ENCODE data around the gene CIAPIN1. TPM values are rescaled to one million over a fixed set of nuclear protein-coding genes. Genes with fewer than 3 reads are reported as not detected.

The CIAPIN1 gene
- total RNA-seq, 1 donor from 2014 or later: 90.9 TPM

DNA sequence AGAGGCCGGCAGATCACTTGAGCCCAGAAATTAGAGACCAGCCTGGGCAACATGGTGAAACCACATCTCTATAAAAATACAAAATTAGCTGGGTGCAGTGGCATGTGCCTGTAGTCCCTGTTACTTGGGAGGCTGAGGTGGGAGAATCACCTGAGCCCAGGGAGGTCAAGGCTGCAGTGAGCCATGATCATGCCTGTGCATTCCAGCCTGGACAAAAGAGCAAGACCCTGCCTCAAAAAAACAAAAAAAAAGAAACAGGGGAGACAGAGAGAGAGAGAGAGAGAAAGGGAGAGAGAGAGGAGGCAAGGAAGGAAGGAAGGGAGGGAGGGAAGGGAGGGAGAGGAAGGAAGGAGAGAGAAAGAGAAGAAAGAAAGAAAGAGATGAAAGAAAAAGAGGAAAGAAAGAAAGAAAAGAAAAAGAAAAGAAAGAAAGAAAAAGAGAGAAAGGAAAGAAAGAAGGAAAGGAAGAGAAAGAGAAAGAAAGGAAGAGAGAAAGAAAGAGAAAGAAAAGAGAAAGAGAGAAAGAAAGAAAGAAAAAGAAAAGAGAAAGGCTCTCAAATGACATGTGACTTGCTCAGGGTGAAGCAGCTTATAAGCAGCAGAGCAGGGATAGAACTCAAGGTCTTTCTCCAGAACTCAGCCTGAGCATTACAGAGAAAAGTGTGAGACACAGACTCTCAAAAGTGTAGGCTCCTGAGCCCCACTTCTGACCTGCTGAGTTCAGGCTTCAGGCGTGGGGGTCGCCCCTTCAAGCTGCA lies 59.4 kb downstream of the CIAPIN1 start:
- no peak for FAIRE-seq

DNA sequence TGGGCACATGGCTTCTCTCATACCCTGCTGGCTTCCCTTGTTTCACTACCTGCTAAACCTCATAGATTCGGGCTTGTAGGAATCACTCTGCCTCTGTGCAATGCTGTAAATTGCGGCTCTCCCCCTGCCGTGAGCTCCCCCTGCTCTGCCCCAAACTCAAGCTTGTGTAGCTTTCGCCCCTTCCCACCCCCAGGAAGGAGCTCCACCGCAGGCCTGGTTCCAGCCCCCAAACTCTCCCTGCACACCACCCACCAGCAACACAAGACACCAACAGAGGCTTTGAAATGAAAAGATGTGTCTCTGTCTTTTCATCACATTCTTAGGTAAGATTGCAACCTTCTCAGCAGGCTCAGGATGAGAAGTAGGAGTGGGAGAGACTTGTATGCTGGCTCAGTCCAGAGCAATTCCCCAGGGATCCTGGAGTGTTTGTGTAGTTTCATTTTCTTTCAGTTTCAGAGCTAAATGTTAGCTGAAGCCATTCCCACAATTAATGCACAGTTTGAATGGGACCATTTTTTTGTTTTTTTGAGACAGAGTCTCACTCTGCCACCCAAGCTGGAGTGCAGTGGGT lies 60.7 kb downstream of the CIAPIN1 start:
- FAIRE-seq (no peak), DNase-seq (ENCODE audit: low spot score in 2 of 2) (no peak)

More for the DNA sequence above, 59.4 kb downstream of the CIAPIN1 start:
- DNase-seq (ENCODE audit: low spot score in 2 of 2): no peak

DNA sequence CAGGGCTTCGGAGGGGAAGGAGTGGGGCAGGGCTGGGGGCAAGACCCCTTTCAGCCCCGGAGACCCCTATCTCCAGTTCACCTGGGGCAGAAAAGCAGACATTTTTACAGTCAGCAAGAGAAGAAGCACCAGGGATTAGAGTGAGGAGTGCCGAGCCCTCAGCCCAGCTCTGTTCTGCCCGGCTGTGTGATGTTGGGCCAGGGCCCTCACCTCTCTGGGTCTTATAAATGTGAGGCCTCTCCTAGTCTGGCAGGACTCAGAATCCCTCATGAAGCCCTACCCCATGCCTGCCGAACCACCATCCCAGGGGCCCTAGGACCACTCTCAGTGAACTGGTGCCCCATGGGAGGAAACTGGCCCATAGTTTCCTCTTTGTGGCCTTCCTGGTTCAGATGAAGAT lies 62.1 kb downstream of the CIAPIN1 start:
- FAIRE-seq: no peak

DNA sequence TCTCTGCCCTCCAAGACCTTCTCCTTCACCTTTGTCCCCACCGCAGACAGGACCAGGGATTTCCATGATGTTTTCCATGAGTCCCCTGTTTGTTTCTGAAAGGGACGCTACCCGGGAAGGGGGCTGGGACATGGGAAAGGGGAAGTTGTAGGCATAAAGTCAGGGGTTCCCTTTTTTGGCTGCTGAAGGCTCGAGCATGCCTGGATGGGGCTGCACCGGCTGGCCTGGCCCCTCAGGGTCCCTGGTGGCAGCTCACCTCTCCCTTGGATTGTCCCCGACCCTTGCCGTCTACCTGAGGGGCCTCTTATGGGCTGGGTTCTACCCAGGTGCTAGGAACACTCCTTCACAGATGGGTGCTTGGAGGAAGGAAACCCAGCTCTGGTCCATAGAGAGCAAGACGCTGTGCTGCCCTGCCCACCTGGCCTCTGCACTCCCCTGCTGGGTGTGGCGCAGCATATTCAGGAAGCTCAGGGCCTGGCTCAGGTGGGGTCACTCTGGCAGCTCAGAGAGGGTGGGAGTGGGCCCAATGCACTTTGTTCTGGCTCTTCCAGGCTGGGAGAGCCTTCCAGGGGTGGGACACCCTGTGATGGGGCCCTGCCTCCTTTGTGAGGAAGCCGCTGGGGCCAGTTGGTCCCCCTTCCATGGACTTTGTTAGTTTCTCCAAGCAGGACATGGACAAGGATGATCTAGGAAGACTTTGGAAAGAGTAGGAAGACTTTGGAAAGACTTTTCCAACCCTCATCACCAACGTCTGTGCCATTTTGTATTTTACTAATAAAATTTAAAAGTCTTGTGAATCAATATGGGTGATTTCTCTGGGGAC lies 62.7 kb downstream of the CIAPIN1 start:
- no peak for FAIRE-seq

More for the DNA sequence above, 62.1 kb downstream of the CIAPIN1 start:
- no peak for DNase-seq (ENCODE audit: low spot score in 2 of 2)

DNA sequence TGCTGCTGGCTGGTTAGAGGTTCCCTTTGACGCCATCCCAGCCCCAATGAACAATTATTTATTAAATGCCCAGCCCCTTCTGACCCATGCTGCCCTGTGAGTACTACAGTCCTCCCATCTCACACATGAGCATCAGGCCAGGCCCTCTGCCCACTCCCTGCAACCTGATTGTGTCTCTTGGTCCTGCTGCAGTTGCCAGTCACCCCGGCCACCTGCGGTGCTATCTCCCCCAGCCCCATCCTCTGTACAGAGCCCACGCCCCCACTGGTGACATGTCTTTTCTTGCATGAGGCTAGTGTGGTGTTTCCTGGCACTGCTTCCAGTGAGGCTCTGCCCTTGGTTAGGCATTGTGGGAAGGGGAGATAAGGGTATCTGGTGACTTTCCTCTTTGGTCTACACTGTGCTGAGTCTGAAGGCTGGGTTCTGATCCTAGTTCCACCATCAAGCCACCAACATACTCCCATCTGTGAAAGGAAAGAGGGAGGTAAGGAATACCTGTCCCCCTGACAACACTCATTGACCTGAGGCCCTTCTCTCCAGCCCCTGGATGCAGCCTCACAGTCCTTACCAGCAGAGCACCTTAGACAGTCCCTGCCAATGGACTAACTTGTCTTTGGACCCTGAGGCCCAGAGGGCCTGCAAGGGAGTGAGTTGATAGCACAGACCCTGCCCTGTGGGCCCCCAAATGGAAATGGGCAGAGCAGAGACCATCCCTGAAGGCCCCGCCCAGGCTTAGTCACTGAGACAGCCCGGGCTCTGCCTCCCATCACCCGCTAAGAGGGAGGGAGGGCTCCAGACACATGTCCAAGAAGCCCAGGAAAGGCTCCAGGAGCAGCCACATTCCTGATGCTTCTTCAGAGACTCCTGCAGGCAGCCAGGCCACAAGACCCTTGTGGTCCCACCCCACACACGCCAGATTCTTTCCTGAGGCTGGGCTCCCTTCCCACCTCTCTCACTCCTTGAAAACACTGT lies 63.6 kb downstream of the CIAPIN1 start:
- DNase-seq (ENCODE audit: low spot score in 2 of 2): no peak

More for the DNA sequence above, 62.7 kb downstream of the CIAPIN1 start:
- DNase-seq (ENCODE audit: low spot score in 2 of 2): no peak

DNA sequence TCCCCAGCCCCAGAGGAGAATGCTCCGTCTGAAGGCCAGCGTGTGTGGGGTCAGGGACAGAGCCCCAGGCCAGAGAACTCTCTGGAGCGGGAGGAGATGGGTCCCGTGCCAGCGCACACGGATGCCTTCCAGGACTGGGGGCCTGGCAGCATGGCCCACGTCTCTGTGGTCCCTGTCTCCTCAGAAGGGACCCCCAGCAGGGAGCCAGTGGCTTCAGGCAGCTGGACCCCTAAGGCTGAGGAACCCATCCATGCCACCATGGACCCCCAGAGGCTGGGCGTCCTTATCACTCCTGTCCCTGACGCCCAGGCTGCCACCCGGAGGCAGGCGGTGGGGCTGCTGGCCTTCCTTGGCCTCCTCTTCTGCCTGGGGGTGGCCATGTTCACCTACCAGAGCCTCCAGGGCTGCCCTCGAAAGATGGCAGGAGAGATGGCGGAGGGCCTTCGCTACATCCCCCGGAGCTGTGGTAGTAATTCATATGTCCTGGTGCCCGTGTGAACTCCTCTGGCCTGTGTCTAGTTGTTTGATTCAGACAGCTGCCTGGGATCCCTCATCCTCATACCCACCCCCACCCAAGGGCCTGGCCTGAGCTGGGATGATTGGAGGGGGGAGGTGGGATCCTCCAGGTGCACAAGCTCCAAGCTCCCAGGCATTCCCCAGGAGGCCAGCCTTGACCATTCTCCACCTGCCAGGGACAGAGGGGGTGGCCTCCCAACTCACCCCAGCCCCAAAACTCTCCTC lies 64.5 kb downstream of the CIAPIN1 start:
- no peak for DNase-seq (ENCODE audit: low spot score in 2 of 2)
- FAIRE-seq: no peak

More for the DNA sequence above, 63.6 kb downstream of the CIAPIN1 start:
- no peak for FAIRE-seq

DNA sequence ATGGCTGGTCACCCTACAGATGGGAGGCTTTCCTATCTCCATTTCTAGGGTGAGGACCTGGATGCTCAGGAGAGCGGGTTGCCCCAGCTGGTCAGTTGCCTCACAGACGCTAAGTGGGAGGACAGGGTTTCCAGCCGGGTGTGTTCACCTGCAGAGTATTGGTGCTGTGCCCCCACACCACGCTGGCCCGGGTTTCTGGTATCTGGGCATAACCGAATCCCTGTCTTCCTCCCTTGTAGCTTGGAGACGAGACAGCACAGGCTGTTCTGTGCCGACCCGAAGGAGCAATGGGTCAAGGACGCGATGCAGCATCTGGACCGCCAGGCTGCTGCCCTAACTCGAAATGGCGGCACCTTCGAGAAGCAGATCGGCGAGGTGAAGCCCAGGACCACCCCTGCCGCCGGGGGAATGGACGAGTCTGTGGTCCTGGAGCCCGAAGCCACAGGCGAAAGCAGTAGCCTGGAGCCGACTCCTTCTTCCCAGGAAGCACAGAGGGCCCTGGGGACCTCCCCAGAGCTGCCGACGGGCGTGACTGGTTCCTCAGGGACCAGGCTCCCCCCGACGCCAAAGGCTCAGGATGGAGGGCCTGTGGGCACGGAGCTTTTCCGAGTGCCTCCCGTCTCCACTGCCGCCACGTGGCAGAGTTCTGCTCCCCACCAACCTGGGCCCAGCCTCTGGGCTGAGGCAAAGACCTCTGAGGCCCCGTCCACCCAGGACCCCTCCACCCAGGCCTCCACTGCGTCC lies 65.2 kb downstream of the CIAPIN1 start:
- no peak for DNase-seq (ENCODE audit: low spot score in 2 of 2)
- no peak for FAIRE-seq

DNA sequence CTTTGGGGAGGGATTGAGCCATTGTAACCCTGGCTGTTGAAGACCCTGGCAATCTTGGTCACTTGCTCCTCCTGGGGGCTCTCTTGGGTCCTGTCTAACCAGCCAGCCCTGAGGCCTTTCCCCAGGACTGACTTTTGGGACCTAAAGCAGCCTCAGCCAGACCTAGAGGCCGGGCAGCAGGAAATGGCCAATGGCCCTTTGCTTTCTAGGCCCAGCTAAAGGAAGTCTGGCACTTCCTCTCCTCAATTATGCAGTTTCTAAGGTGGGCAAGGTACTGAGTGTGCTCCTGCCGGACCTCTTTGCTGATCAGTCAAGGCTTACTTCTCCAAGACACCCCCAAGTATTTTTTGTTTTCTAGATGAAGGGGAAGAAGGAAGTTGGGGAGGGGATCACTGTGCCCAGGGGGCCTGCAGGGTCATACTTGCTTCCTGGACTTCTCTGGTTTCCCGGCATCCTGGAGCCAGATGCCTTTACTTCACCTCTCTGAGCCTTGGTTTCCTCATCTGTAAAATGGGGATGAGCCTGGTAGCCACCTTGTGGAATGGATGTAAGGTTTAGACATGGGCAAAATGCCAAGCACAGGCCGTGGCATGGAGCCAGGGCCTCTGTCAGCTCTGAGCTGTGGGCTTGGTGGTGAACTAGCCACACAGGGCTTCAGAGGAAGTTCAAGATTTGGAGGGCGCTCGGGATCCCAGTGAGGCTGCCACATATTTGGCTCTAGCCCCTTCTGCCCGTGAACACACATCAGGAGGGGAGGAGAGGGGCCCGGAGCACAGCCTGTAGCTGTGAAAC lies 66.3 kb downstream of the CIAPIN1 start:
- DNase-seq (ENCODE audit: low spot score in 2 of 2) (no peak), FAIRE-seq (no peak)

DNA sequence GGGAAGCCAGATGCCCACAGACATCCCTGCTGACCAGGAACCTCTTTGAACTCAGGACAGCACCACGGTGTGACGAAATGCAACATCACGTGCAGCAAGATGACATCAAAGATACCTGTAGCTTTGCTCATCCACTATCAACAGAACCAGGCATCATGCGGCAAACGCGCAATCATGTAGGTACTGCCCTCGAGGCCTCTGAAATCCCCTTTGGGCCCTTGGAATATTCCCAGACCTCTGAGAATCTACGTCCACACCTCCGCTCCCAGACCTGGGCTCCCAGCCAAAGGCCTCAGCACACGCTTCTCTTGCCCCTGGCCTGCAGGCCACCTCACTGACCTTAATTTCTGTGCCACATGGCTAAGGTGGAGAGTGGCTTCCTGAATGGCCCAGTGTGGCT lies 67.6 kb downstream of the CIAPIN1 start:
- FAIRE-seq (no peak), DNase-seq (ENCODE audit: low spot score in 2 of 2) (no peak)

Other genes starting within 250 kb of the CIAPIN1 start
- 81.9 TPM for gene ARL2BP, start 202.1 kb downstream of the CIAPIN1 start, total RNA-seq
- gene PLLP, start 162.7 kb downstream of the CIAPIN1 start, total RNA-seq: 1.6 TPM
- gene CCL22, start 88.6 kb downstream of the CIAPIN1 start, total RNA-seq: not detected
- 4.9 TPM for gene CX3CL1, start 74.9 kb downstream of the CIAPIN1 start, total RNA-seq
- gene CCL17, start 42.6 kb downstream of the CIAPIN1 start, total RNA-seq: not detected
- 26.1 TPM for gene COQ9, start 94 bp upstream of the CIAPIN1 start, total RNA-seq
- gene POLR2C, start 15.3 kb upstream of the CIAPIN1 start, total RNA-seq: 70.9 TPM
- 71.7 TPM for gene DOK4, start 39.1 kb upstream of the CIAPIN1 start, total RNA-seq
- gene CCDC102A, start 89.2 kb upstream of the CIAPIN1 start, total RNA-seq: 0.82 TPM
- under 0.01 TPM for gene ADGRG5, start 95.3 kb upstream of the CIAPIN1 start, total RNA-seq
- gene ADGRG1, start 181.2 kb upstream of the CIAPIN1 start, total RNA-seq: 19.6 TPM
- not detected for gene ADGRG3, start 220.9 kb upstream of the CIAPIN1 start, total RNA-seq
- under 0.01 TPM for gene DRC7, start 247.4 kb upstream of the CIAPIN1 start, total RNA-seq

Measured in frontal cortex (tissue), 4 donors.